AG09319 (cell line): ENCODE results near the gene CEBPG.

Source experiments
- DNase-seq: peaks from one replicate; pipeline ENCODE4 v3.0.0-alpha.2; 2010; ENCODE audit warnings: low read depth; ENCODE audit errors: extremely low read depth
- TF ChIP-seq, protein P1 (sequence below): IDR thresholded peaks from 2 replicates; pipeline ENCODE4 v1.5.1; 2011; ENCODE audit warnings: low read depth, mild to moderate bottlenecking, inconsistent platforms, low read length, moderate library complexity

The CEBPG gene

DNA sequence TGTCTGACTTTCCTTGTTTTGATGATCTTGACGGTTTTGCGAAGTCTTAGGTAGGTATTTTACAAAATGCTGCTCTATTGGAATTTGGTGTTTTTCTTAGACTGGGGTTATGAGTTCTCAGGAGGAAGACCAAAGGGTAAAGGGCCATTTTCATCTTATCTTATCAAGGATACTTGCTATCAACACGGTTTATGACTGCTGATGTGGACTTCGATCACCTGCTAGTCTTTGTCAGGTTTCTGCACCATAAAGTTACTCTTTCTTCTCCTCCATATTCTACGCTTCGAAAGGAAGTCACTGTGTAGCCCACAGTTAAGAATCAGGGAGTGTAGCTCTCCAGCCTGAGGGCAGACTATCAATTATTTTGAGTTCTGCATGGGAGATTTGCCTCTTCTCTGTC, 7.4 kb upstream of the CEBPG start:
- no peak for DNase-seq
- TF ChIP-seq, protein P1, sequence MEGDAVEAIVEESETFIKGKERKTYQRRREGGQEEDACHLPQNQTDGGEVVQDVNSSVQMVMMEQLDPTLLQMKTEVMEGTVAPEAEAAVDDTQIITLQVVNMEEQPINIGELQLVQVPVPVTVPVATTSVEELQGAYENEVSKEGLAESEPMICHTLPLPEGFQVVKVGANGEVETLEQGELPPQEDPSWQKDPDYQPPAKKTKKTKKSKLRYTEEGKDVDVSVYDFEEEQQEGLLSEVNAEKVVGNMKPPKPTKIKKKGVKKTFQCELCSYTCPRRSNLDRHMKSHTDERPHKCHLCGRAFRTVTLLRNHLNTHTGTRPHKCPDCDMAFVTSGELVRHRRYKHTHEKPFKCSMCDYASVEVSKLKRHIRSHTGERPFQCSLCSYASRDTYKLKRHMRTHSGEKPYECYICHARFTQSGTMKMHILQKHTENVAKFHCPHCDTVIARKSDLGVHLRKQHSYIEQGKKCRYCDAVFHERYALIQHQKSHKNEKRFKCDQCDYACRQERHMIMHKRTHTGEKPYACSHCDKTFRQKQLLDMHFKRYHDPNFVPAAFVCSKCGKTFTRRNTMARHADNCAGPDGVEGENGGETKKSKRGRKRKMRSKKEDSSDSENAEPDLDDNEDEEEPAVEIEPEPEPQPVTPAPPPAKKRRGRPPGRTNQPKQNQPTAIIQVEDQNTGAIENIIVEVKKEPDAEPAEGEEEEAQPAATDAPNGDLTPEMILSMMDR: no peak

DNA sequence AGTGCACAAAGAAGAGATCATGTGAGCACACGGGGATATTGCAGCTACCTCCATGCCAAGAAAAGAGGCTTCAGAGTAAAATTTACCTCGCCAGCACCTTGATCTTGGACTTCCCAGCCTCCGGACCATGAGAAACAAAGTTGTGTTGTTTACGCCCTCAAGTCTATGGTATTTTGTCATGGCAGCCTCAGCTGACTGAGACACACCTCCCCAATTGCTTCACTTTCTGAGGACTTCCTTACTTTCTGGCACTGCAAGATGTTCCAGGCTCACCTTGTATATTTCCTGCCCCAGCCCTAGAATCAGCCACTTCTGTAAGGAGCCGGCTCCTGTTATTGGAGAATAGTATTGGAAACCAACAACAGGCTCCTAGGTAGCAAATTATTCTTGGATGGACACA, 6.6 kb upstream of the CEBPG start:
- DNase-seq: no peak
- TF ChIP-seq, protein P1: no peak

DNA sequence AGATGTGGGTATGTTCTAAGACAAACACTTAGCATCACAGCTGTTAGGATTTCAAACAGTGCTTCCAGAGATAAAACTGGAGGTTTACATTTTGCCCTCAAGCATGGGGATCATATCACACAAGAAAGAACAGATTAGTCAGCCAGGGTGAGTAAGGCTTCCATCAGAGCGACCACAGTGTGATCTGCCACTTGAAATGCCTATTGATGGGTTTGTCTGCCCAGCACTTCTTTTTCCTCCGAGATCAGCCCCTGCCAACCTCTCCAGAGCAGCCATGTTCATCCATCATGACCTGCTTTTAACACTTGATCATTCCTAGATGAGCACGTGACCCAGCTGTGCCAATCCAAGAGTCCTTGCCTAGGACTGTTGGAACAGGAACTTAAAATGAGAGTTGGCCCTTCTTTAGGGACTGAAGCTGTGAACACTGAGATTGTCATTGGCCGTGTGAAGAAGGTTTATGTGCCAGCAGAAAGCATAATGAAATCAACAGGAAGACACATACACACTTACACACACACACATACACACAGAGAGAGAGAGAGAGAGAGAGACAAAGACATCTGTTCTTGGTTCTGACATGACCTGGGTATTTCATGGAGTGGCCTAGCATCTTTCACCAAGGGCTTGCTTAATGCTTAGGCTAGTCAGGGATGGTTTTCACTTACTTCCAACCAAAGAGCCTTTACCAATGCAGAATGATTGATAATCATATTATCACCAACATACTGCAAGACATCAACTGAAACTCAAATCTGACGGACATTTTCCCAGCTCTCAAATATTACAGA, 5.2 kb upstream of the CEBPG start:
- no peak for DNase-seq
- TF ChIP-seq, protein P1: no peak

DNA sequence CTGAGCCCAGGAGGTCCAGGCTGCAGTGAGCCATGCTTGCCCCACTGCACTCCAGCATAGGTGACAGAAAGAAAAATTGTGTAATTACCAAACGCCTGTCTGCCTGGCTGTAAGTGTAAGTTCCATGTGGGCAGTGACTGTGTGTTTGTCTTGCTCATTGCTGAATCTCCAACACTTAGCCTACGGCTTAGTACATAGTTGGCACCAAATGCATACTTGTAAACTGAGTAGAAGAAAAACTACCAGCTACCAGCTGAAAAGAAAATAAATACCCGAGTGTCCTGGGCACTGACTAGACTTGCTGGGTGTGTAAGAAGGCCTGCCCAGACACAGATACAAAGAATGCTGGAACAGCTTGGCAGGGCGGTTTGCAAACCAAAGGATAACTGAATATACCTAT, 2.7 kb upstream of the CEBPG start:
- no peak for DNase-seq
- TF ChIP-seq, protein P1: no peak

DNA sequence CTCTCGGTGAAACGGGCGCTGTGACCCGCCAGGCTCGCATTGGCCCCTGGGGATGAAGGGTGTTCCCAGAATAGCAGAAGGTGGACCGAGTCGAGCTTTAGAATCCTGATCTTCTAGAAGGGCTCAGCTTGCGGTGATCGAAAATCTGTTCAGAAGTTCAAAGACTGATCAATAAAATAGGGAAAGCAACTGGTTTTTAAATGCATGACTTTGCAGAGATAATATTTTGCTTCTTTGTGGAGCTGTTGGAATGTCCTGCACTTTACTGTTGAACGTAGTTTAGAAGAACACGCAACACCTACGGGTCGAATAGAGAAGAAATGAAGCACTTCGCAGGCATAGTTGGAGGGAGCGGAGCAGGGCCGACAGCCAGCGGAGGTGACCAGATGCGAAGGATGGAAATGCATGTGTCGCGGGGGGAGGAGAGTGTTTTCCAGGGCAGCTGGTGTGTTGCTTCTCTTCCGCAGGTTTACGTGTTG, 766 bp downstream of the CEBPG start:
- no peak for DNase-seq
- TF ChIP-seq, protein P1: no peak

DNA sequence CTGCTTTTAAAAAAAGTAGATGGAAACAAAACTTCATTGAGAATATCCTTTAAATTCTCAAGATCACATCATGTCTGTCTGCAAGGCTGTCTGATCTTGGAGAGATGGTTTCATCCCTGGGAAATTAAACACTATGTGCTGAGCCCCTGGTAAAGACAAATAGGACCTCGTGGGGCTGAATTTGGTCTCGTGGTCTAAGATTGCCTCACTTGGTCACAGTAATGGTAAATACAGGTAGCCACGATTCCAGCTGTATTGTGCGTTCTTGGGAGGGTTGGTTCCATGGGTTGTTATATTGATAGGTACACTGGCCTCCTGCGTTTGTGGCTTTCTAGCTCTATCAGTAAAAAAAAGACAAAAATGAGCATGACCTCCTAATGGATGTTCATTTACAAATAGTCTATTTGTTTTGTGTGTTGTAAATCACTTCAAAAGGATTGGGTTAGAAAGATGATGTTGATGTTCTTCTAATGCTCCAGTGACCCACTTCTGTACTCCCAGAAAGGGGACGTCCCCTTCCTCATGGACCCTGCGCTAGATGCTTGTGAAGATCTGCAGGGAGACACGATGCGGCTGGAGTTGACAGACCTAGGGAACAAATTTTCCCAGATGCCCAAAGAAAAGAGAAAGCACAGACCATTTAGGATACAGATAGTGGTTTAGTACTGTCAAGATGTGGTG, 1.8 kb downstream of the CEBPG start:
- TF ChIP-seq, protein P1: no peak
- DNase-seq: no peak

DNA sequence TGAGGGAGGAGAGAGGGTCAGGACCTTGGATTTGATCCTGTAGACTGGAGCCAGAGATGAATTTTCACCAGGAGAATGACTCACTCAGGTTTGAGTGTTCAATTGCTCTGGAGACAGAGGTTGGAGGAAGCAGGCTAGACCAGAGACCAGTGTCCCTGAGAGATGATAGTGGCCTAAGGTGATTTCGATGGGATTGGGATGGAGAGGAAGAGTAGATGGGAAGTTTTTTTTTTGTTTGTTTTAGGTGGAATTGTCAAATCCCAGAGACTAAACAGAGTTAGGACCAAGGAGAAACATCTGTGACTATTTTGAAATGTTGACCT, 2.3 kb downstream of the CEBPG start:
- no peak for DNase-seq
- TF ChIP-seq, protein P1: no peak
